ENCODE data around the gene ANTKMT.

DNA sequence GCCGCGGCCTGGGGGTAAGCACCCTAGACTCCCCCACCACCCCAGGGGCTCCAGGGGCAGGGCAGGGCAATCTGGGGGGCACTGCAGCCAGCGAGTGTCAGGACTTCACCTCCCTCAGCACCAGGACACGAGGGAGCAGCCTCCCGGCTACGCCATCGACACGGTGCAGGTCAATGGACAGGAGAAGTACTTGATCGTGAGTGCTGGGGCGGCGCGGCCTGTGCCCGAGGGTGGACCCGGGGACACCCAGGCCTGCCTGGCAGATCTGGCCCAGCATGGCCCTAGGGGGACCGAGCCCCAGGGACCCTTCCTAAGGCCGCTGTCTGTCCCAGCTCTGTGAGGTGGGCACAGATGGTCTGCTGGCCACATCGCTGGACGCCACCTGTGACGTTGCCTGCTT is 48.6 kb upstream of the ANTKMT start:
- no peak for TF ChIP-seq CTCF (conservative IDR thresholded peaks at IDR 0.05)
- no peak for TF ChIP-seq EZH2 (IDR thresholded peaks at IDR 0.05; ENCODE audit: low read depth)

Measured in PC-9 (cell line).